HepG2 (cell line): ENCODE measurements around the gene NIPAL3.

Experiments used
- CTCF ChIP-seq: sonication (generic); formaldehyde crosslinking; IDR thresholded peaks from 2 replicates; pipeline ENCODE4 v1.5.0; 2020; ENCODE audit warnings: mild to moderate bottlenecking, missing genetic modification reagents, moderate library complexity
- EP300 ChIP-seq, 3 experiments: sonication (generic) in 1 of 3; formaldehyde crosslinking in 1 of 3; IDR thresholded peaks; 2 replicates each; pipeline versions ENCODE4 v1.5.1 to v1.6.1; 2011 to 2020; ENCODE audit warnings: low read depth in 2 of 3, low read length in 2 of 3, borderline replicate concordance in 1 of 3, improper control_type of control experiment in 1 of 3, mild to moderate bottlenecking in 1 of 3, missing genetic modification reagents in 1 of 3, moderate library complexity in 1 of 3
- EZH2 ChIP-seq: conservative IDR thresholded peaks from 2 replicates; pipeline ENCODE4 v1.6.1; 2012; ENCODE audit warnings: mild to moderate bottlenecking, low read depth, low read length, moderate library complexity
- FOXP4 ChIP-seq: sonication (generic); formaldehyde crosslinking; IDR thresholded peaks from 2 replicates; pipeline ENCODE4 v1.4.0; 2020; ENCODE audit warnings: missing genetic modification reagents
- JUND ChIP-seq: sonication (generic); formaldehyde crosslinking; IDR thresholded peaks from 2 replicates; pipeline ENCODE4 v1.8.0; 2022; ENCODE audit warnings: mild to moderate bottlenecking, missing genetic modification reagents
- NFE2 ChIP-seq: sonication (generic); formaldehyde crosslinking; IDR thresholded peaks from 2 replicates; pipeline ENCODE4 v1.4.0; 2020; ENCODE audit warnings: missing genetic modification reagents
- POLR2A ChIP-seq, 2 experiments: IDR thresholded peaks; 2 replicates each; pipeline ENCODE4 v1.6.1; 2011; ENCODE audit warnings: low read depth in 2 of 2, low read length in 2 of 2, mild to moderate bottlenecking in 1 of 2, moderate library complexity in 1 of 2; ENCODE audit not compliant: insufficient read depth in 1 of 2
- POLR2AphosphoS5 ChIP-seq: IDR thresholded peaks from 2 replicates; pipeline ENCODE4 v1.6.1; 2012; ENCODE audit warnings: low read depth, low read length
- SUZ12 ChIP-seq: fragments of 150-350 bp; IDR thresholded peaks from 2 replicates; pipeline ENCODE4 v1.6.1; 2014; ENCODE audit warnings: low read depth, low read length
- TCF7L2 ChIP-seq: IDR thresholded peaks from 2 replicates; pipeline ENCODE4 v1.6.1; 2011; ENCODE audit warnings: mild to moderate bottlenecking, low read depth, low read length, moderate library complexity
- ZFP41 ChIP-seq: sonication (generic); formaldehyde crosslinking; IDR thresholded peaks from 2 replicates; pipeline ENCODE4 v1.4.0; 2020; ENCODE audit warnings: mild to moderate bottlenecking, missing genetic modification reagents, borderline replicate concordance
- ZNF138 ChIP-seq: sonication (generic); formaldehyde crosslinking; IDR thresholded peaks from 2 replicates; pipeline ENCODE4 v1.5.0; 2020; ENCODE audit warnings: mild to moderate bottlenecking, low read depth, missing genetic modification reagents
- ZNF704 ChIP-seq: sonication (generic); formaldehyde crosslinking; IDR thresholded peaks from 2 replicates; pipeline ENCODE4 v1.8.1; 2023; ENCODE audit warnings: mild to moderate bottlenecking, inconsistent platforms, moderate library complexity, missing genetic modification reagents, borderline replicate concordance

GRCh38 chr1:24452922-24453485, 37.4 kb downstream of the NIPAL3 start:
- TF ChIP-seq ZNF704 (CRISPR knock-in tag), result no peak
- no peak for TF ChIP-seq ZFP41 (CRISPR knock-in tag)
- no peak for TF ChIP-seq POLR2AphosphoS5
- no peak for TF ChIP-seq EZH2
- no peak for TF ChIP-seq SUZ12
- no peak for TF ChIP-seq CTCF (CRISPR knock-in tag)
- no peak for TF ChIP-seq FOXP4 (CRISPR knock-in tag)
- no peak for TF ChIP-seq POLR2A (IDR thresholded peaks at IDR 0.05; ENCODE audit: insufficient read depth in 1 of 2, low read depth in 2 of 2, low read length in 2 of 2)
- TF ChIP-seq ZNF138 (CRISPR knock-in tag), result no peak
- TF ChIP-seq NFE2 (CRISPR knock-in tag), result no peak
- no peak for TF ChIP-seq JUND (CRISPR knock-in tag)
- TF ChIP-seq TCF7L2, result no peak
- no peak for TF ChIP-seq EP300 (IDR thresholded peaks at IDR 0.05; ENCODE audit: low read depth in 2 of 2, low read length in 2 of 2)
- TF ChIP-seq EP300 (CRISPR knock-in tag; IDR thresholded peaks at IDR 0.05; ENCODE audit: borderline replicate concordance), result no peak
